ENCODE measurements around the gene FOXA3. TPM values are rescaled to one million over a fixed set of nuclear protein-coding genes. Genes with fewer than 3 reads are reported as not detected.

The FOXA3 gene
- total RNA-seq, 4 donors from 2014 or later = not detected

DNA sequence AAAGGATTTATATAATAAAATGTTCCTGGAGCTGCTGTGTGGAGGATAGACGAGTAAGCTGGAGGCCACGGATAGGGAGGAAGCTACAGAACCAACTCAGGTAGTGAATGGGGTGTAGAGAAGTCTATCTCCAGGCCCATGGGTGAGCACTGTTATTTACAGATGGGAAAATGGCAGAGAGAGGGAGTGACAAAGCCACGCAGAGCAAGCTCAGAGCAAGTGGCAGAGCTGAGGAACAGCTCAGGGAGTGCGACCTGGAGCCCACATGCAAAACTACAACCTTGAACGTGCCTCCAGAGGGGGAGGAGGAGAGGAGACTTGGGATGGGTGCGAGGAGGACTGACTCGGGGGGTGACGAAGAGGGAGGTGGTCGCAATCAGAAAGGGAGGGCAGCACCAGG is 35.6 kb upstream of the FOXA3 start:
- TF ChIP-seq, protein P1, sequence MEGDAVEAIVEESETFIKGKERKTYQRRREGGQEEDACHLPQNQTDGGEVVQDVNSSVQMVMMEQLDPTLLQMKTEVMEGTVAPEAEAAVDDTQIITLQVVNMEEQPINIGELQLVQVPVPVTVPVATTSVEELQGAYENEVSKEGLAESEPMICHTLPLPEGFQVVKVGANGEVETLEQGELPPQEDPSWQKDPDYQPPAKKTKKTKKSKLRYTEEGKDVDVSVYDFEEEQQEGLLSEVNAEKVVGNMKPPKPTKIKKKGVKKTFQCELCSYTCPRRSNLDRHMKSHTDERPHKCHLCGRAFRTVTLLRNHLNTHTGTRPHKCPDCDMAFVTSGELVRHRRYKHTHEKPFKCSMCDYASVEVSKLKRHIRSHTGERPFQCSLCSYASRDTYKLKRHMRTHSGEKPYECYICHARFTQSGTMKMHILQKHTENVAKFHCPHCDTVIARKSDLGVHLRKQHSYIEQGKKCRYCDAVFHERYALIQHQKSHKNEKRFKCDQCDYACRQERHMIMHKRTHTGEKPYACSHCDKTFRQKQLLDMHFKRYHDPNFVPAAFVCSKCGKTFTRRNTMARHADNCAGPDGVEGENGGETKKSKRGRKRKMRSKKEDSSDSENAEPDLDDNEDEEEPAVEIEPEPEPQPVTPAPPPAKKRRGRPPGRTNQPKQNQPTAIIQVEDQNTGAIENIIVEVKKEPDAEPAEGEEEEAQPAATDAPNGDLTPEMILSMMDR (IDR thresholded peaks at IDR 0.05) = no peak
- no peak for TF ChIP-seq POLR2A (IDR thresholded peaks at IDR 0.05)
- TF ChIP-seq EP300 (IDR thresholded peaks at IDR 0.05) = no peak
- 86 to 88% methylated on average over 9 of the region's 9 CpGs for WGBS, 2 donors
- Histone ChIP-seq H3K9me3 (no peaks in the 10 kb centered on the region), H3K4me3 (no peak overlapping the region), H3K36me3 (peaks cover 0 to 100% (median 43%) of the 10 kb centered on the region in 3 donors), H3K27ac (no peak overlapping the region), H3K4me1 (no peaks in the 10 kb centered on the region), H3K27me3 (no peaks in the 10 kb centered on the region)
- no peak for DNase-seq (ENCODE audit: low spot score in 2 of 2)

DNA sequence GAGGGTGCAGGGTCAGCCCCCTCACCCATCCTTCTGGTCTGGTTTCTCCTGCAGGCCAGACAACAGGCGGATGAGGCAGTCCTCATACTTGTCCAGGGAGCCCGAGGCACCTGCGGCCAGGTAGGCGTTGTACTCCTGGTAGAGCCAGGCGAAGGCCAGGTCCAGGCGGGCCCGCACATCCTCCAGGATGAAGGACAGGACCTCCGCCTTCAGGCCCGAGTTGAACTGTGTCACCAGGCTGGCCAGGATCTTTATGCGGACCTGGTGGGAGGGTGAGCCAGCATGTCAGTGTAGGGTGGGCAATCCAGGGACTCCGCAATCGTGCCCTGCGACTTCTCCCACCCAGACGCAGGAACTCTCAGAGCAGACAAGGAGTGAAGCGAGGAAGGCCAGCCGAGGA is 35.2 kb upstream of the FOXA3 start:
- DNase-seq (ENCODE audit: low spot score in 2 of 2) = no peak
- WGBS, 2 donors = 94 to 95% methylated on average over 10 to 12 of the region's 16 CpGs
- no peak overlapping the region for H3K27ac ChIP-seq
- H3K4me3 ChIP-seq = no peak overlapping the region
- peaks cover 0 to 100% (median 42%) of the 10 kb centered on the region in 3 donors for H3K36me3 ChIP-seq
- H3K4me1 ChIP-seq = no peaks in the 10 kb centered on the region
- no peak for TF ChIP-seq EP300 (IDR thresholded peaks at IDR 0.05)
- TF ChIP-seq POLR2A (IDR thresholded peaks at IDR 0.05) = no peak
- TF ChIP-seq, protein P1 (IDR thresholded peaks at IDR 0.05) = no peak
- H3K9me3 ChIP-seq = no peaks in the 10 kb centered on the region
- no peaks in the 10 kb centered on the region for H3K27me3 ChIP-seq

DNA sequence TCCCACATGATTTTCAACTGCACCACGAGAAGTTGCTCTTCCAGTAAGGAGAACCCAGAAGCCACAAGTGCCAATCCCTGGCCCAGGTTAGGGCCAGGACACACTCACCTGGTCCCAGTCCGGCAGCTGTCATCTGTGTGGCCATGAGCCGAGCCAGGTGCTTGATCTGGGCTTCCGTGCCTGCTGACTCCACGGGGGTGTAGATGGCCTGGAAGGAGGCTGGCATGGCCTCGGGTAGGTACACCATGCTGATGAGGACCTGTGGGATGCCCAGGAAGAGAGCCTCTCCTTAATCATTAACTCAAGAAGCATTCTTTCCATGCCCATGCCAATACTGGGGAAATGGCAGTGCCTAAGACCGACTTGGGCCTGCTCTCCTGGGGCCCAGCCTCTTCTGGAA is 29.2 kb upstream of the FOXA3 start:
- no peak for DNase-seq (ENCODE audit: low spot score in 2 of 2)
- TF ChIP-seq, protein P1 (IDR thresholded peaks at IDR 0.05) = no peak
- TF ChIP-seq POLR2A (IDR thresholded peaks at IDR 0.05) (no peak), EP300 (IDR thresholded peaks at IDR 0.05) (no peak)
- WGBS, 2 donors = 87 to 92% methylated on average over 7 of the region's 7 CpGs
- Histone ChIP-seq H3K4me3 (no peak overlapping the region), H3K36me3 (peaks cover 6 to 100% (median 9%) of the 10 kb centered on the region in 3 donors), H3K27ac (no peak overlapping the region), H3K4me1 (no peaks in the 10 kb centered on the region), H3K27me3 (no peaks in the 10 kb centered on the region), H3K9me3 (no peaks in the 10 kb centered on the region)

DNA sequence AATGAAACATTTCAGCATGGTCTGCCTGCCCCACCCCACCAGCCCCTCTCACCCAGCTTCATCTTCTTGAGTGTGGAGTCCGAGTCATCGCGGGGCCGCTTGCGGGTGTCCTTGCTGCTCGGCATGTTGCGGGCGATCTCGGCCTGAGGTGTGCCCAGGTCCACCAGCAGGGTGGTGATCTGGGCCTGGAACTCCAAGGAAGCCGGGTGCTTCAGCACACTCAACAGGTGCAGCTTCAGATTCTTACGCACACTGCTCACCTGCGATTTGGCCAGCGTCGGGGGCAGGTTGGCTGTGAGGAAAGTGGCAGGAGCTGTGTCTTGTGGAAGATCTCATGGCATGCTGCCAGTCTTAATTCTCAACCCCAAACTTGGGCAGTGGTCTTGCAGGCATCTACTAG is 21.9 kb upstream of the FOXA3 start:
- H3K36me3 ChIP-seq = peaks cover 2 to 100% (median 21%) of the 10 kb centered on the region in 3 donors
- TF ChIP-seq, protein P1 (IDR thresholded peaks at IDR 0.05) = no peak
- TF ChIP-seq POLR2A (IDR thresholded peaks at IDR 0.05) = no peak
- H3K27ac ChIP-seq = no peak overlapping the region
- DNase-seq (ENCODE audit: low spot score in 2 of 2) = no peak
- WGBS, 2 donors = 94 to 96% methylated on average over 14 of the region's 14 CpGs
- no peaks in the 10 kb centered on the region for H3K9me3 ChIP-seq
- H3K27me3 ChIP-seq = no peaks in the 10 kb centered on the region
- no peak overlapping the region for H3K4me3 ChIP-seq
- no peaks in the 10 kb centered on the region for H3K4me1 ChIP-seq

DNA sequence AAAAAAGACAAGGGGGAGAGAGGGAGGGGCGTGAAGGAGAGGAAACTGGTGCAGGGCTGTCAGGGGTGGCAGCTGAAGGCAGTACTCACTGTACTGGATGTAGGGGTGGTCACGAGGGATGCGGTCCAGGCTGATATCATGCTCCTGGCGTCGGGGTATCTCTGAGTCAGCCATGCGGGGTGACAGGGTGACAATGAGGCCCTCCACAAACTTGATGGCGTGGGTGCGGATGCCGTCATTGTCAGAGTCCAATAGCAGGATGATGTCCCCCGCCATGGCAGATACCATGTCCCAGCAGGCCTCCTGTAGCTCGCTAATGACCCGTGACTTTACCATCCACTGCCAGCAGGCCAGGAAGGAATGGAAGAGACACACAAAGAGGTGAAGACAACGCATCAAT is 16.5 kb upstream of the FOXA3 start:
- TF ChIP-seq POLR2A (IDR thresholded peaks at IDR 0.05) = no peak
- TF ChIP-seq, protein P1 (IDR thresholded peaks at IDR 0.05) = no peak
- TF ChIP-seq EP300 (IDR thresholded peaks at IDR 0.05) = no peak
- 85 to 88% methylated on average over 13 of the region's 13 CpGs for WGBS, 2 donors
- DNase-seq (ENCODE audit: low spot score in 2 of 2) = no peak
- peaks cover 11 to 100% (median 44%) of the 10 kb centered on the region in 3 donors for H3K36me3 ChIP-seq
- H3K27ac ChIP-seq = no peak overlapping the region
- no peaks in the 10 kb centered on the region for H3K27me3 ChIP-seq
- H3K9me3 ChIP-seq = no peaks in the 10 kb centered on the region
- H3K4me3 ChIP-seq = no peak overlapping the region
- no peaks in the 10 kb centered on the region for H3K4me1 ChIP-seq
